Measurements from ENCODE around the gene POLR2A.
"Not testable (repeated sequence)": the region's sequence is repeated elsewhere in the genome, so short reads cannot be mapped to it uniquely, and the experiment has no call there.

The POLR2A gene

GRCh38 chr17:7479213-7480088 is 4.7 kb upstream of the POLR2A start, which contains the start of gene ZBTB4:
Gene ZBTB4, minus strand, starts transcription at chr17:7479631. Its CDS starts 12,830 bp downstream, at chr17:7466801.
- DNase-seq = peak; percentile 24

- no peak for DNase-seq
These were observed 4.1 kb upstream of the POLR2A start for GRCh38 chr17:7480089-7480384.

GRCh38 chr17:7481275-7481674 is 2.9 kb upstream of the POLR2A start, which contains the start of gene SLC35G6:
Gene SLC35G6, plus strand, starts transcription at chr17:7481446. Its CDS starts 71 bp downstream, at chr17:7481517.
- DNase-seq = not testable (repeated sequence)

- not testable (repeated sequence) for DNase-seq
These were observed 2.1 kb upstream of the POLR2A start for GRCh38 chr17:7481842-7482741.

- DNase-seq = not testable (repeated sequence)
These were observed 1.5 kb upstream of the POLR2A start for GRCh38 chr17:7482742-7483088.

GRCh38 chr17:7483255-7484066 is 705 bp upstream of the POLR2A start:
- peak; percentile 86 for DNase-seq

GRCh38 chr17:7484919-7485377 is 782 bp downstream of the POLR2A start:
- no peak for DNase-seq

GRCh38 chr17:7486181-7486580 is 2.0 kb downstream of the POLR2A start:
- no peak for DNase-seq

- no peak for DNase-seq
These were observed 6.0 kb downstream of the POLR2A start for GRCh38 chr17:7490144-7490543.

- no peak for DNase-seq
These were observed 7.4 kb downstream of the POLR2A start for GRCh38 chr17:7491583-7491982.

- no peak for DNase-seq
These were observed 9.8 kb downstream of the POLR2A start for GRCh38 chr17:7493941-7494340.

- DNase-seq = no peak
These were observed 11.8 kb downstream of the POLR2A start for GRCh38 chr17:7495906-7496434.

GRCh38 chr17:7496470-7497183 is 12.5 kb downstream of the POLR2A start:
- no peak for DNase-seq

- no peak for DNase-seq
These were observed 13.1 kb downstream of the POLR2A start for GRCh38 chr17:7497228-7497627.

GRCh38 chr17:7497636-7498035 is 13.5 kb downstream of the POLR2A start:
- no peak for DNase-seq

GRCh38 chr17:7499161-7499560 is 15.0 kb downstream of the POLR2A start:
- DNase-seq = no peak

- no peak for DNase-seq
These were observed 17.6 kb downstream of the POLR2A start for GRCh38 chr17:7501729-7502128.

GRCh38 chr17:7502171-7502847 is 18.1 kb downstream of the POLR2A start:
- DNase-seq = no peak

GRCh38 chr17:7502987-7503386 is 18.8 kb downstream of the POLR2A start:
- no peak for DNase-seq

- DNase-seq = no peak
These were observed 19.4 kb downstream of the POLR2A start for GRCh38 chr17:7503521-7503920.

- no peak for DNase-seq
These were observed 24.0 kb downstream of the POLR2A start for GRCh38 chr17:7508145-7508544.
